GM12891 (cell line): Measurements from ENCODE around the gene TTLL3.

ENCODE experiments used
- PAX5 ChIP-seq: IDR thresholded peaks from 2 replicates; pipeline ENCODE4 v1.6.1; 2011; ENCODE audit warnings: low read length, moderate library complexity, mild to moderate bottlenecking; ENCODE audit not compliant: insufficient read depth, severe bottlenecking
- POLR2A ChIP-seq: IDR thresholded peaks from 2 replicates; pipeline ENCODE4 v1.6.1; 2011; ENCODE audit warnings: low read depth, low read length, control low read depth
- POLR2AphosphoS5 ChIP-seq: IDR thresholded peaks from 2 replicates; pipeline ENCODE4 v1.6.1; 2011; ENCODE audit warnings: low read depth, low read length, control low read depth
- POU2F2 ChIP-seq: IDR thresholded peaks from 2 replicates; pipeline ENCODE4 v1.6.1; 2011; ENCODE audit warnings: low read depth, mild to moderate bottlenecking, control low read depth, low read length, moderate library complexity
- SPI1 ChIP-seq: IDR thresholded peaks from 2 replicates; pipeline ENCODE4 v1.6.1; 2011; ENCODE audit warnings: low read depth, low read length, control low read depth
- TAF1 ChIP-seq: IDR thresholded peaks from 2 replicates; pipeline ENCODE4 v1.6.1; 2011; ENCODE audit warnings: low read depth, low read length, control low read depth

- TF ChIP-seq POLR2AphosphoS5: no peak
- no peak for TF ChIP-seq TAF1
- no peak for TF ChIP-seq POLR2A
- no peak for TF ChIP-seq SPI1
- TF ChIP-seq PAX5: no peak
- TF ChIP-seq POU2F2: no peak
Measured at GRCh38 chr3:9804996-9805395, 5.1 kb upstream of the TTLL3 start.
